HG02763 (cell line): ENCODE results near the gene SINHCAF.
A peak's percentile ranks its signal among the peaks of the same experiment; 100 is the strongest.

Experiments
- ATAC-seq: cut with Tn5 transposase; IDR thresholded peaks from one replicate; pipeline ENCODE4 v1.9.1; 2021; ENCODE audit warnings: mild to moderate bottlenecking, moderate library complexity; ENCODE audit not compliant: unreplicated experiment

The SINHCAF gene

DNA sequence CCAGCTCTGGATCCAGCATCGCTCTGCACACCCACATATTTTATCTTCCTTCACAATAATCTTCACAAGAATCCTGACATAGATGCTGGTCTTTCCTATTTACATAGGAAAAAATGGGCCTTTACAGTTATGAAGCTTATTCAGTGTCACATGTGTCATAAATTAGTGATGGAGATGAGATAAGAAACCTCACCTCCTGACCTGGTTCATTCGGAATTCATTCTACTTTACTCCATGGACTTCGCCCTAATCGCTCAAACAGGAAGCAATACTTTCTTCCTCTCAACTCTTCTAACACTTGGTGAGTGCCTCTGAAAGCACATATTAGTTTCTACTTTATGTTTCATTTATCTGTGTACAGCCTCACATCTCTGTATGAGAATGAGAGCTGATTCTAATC is 12.0 kb upstream of the SINHCAF start:
- ATAC-seq: no peak

DNA sequence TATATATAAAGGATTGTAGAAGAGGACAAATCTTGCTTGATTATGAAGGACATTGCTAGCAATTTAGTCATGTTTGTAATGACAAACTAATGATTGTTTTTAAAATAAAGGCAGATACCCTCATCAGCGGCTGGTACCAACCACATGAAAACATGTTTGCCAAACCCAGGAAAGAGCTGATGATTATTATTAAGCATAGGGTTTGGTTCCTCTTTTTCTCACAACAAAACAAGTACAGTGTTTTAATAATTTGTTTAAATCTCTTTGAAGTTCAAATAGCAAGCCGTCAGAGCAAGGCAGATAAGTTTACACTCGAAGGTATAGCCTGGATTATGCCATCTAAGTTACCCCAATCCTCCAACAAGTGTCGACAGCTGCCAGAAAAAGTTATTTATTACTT is 5.3 kb upstream of the SINHCAF start:
- ATAC-seq: no peak

- no peak for ATAC-seq
Observed at GRCh38 chr12:31326736-31327659, 1.0 kb upstream of the SINHCAF start.

- ATAC-seq: no peak
Observed at GRCh38 chr12:31325524-31325875, 450 bp downstream of the SINHCAF start.

GRCh38 chr12:31324845-31325523 is 966 bp downstream of the SINHCAF start:
- ATAC-seq: no peak

DNA sequence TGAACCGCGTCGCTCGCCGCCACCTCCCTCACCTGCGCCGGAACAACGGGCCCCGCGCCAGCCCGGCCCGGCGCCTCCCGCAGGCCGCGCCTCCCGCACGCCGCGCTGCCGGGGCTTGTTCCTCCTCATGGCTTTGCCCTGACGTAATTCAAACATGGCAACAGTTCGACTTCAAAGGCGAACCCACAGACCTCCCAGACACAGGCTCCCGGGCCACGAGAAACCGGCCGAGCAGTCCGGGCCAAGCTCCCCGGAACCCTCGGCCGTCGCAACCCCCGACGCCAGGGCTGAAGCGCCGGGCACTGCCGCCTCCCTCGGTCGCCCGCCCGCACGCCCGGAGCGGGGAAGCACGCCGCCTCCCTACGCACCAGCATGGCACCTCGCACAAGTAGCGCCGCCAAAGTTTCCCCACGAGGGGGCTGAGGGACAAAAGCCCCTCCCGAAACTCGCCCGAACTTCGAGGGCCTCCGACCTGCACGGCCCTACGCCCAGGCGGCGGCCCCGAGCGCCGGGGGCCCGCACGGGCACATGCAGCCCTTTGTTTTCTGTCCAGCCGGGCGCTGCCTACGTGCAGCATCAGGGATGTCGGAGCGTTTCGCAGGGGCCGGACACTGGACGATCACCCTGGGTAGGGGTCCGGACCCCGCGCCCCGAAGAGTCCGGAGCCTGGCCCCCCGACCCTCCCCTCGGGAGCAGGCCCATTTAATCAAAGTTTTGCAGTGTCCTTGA is 1.7 kb downstream of the SINHCAF start:
- ATAC-seq: peak; percentile 25

DNA sequence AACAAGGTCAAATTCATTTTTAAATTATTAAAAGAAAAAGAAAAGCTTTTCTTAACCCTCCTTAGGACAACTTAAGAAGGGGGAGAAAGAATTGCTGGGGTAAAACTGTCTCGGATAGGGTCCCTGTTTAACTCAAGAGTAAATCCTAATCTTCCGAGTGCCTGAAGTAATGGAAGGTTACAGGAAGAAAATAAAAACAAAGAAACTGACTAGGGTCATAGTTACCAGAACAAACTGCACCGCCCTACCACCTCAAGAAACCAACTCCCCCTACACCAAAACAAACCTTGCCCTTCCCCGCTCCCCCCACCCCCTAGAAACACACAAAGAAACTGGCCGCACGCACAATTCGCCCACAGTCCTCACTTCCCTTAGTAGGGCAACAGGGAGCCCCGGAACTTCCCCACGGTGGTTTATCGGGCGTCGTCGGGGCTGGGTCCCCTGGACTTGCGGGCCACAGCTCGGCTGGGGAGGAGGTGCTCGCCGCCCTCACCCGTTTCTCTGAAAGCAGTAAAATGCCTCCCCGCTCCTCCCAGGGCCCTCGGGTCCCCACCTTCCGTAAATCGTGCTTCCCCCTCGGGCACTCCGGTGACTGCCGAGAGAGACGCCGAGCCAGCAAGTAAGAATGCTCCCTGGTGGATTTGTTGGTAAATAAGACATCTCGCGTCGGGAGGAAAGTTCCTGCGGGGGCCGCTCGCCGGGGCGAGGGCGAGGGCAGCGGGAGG is 2.4 kb downstream of the SINHCAF start:
- peak; percentile 9 for ATAC-seq

GRCh38 chr12:31322801-31323207 is 3.1 kb downstream of the SINHCAF start:
- ATAC-seq: no peak

- ATAC-seq: no peak
Observed at GRCh38 chr12:31321897-31322228, 4.1 kb downstream of the SINHCAF start.

GRCh38 chr12:31321186-31321896 is 4.6 kb downstream of the SINHCAF start:
- ATAC-seq: no peak

GRCh38 chr12:31318657-31319269 is 7.2 kb downstream of the SINHCAF start:
- no peak for ATAC-seq

GRCh38 chr12:31317471-31318395 is 8.2 kb downstream of the SINHCAF start:
- no peak for ATAC-seq

DNA sequence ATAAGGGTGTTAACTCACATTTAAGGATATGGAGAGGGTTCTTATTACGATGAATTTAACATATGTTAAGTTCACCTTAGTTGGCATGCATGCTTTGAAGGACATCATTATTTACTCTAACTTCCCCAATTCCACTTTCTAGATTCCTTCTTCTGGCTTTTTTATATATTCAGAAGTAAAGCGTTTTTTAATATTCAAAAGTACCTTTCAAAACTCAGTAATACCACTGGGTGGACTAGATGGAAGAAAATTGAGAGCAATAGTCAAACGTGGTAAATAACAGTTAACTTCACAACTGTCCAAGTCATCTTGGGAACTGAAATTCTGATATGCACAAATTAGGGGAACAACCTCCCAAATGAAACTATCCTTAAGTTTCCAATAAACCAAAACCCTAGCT is 9.1 kb downstream of the SINHCAF start:
- no peak for ATAC-seq

DNA sequence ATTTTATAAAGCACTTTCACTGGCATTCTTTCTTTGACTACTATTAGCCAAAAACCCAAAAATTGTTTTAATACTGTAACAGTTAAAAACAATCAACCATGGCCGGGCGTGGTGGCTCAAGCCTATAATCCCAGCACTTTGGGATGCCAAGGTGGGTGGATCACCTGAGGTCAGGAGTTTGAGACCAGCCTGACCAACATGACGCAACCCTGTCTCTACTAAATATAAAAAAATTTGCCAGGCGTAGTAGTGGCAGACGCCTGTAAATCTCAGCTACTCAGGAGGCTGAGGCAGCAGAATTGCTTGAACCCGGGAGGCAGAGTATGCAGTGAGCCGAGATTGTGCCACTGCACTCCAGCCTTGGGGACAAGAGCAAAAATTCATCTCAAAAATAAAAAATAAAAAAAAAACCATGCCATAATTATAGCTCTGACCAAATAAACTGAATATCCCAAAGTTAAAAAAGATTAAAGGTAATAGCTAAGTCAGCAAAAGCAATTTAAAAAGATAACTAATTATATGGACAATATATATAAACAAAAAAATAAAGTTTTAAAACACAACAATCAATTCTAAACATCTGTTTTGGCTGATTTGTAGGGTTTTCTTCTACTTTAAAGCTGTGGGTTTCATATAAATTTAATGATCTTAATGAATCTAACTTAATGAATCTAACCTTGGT is 10.0 kb downstream of the SINHCAF start:
- no peak for ATAC-seq

GRCh38 chr12:31315044-31315715 is 10.8 kb downstream of the SINHCAF start:
- ATAC-seq: no peak

DNA sequence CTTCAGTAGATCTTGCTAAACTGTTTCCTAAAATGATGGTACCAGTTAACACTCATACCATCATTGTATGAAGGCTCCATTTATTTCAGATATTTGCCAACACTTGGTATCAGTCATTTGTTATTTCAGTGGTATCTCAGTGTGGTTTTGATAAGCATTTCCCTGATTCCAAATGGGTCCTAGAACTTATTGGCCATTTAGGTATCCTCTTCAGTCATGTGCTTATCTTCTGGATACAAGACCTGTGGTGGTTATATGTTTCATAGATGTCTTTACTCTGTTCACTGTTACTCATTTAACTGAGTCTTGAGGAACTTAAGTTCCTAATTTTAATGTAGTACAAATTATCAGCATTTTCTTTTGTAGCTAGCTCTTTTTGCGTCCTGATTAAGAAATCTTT is 13.5 kb downstream of the SINHCAF start:
- ATAC-seq: no peak

- ATAC-seq: no peak
Observed at GRCh38 chr12:31311634-31312258, 14.2 kb downstream of the SINHCAF start.
